Stimulated activated CD4-positive, alpha-beta T cell treated with anti-CD3 and anti-CD28 coated beads, Interleukin-2, amount 100 ng/mL, for 24 hours (primary cell): ENCODE measurements around the gene THBS1.
A peak's percentile ranks its signal among the peaks of the same experiment; 100 is the strongest.

ENCODE experiments used
- DNase-seq, 2 donors: peaks; one replicate each; pipeline ENCODE4 v3.0.0-alpha.2; 2020

THBS1 gene

DNA sequence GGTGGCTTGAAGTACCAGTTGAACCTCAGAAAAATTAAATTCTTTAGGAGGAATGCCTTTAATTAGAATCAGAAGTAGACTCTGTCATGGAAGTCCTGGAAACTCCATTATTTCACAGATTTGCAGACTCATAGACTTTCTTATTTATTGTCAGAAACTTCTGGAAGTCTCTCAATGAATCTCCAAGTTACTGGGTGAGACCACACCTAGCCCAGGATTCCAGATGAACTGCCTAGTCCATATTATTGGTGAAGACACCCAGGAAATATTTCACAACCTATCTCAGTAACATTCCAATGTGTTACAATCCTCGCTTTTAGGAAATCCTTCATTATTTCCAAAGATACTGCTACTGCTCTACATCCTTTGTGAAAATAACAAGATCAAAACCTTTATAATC is 6.5 kb upstream of the THBS1 start:
- DNase-seq: no peak

GRCh38 chr15:39575180-39575579 is 5.7 kb upstream of the THBS1 start:
- DNase-seq: no peak

DNA sequence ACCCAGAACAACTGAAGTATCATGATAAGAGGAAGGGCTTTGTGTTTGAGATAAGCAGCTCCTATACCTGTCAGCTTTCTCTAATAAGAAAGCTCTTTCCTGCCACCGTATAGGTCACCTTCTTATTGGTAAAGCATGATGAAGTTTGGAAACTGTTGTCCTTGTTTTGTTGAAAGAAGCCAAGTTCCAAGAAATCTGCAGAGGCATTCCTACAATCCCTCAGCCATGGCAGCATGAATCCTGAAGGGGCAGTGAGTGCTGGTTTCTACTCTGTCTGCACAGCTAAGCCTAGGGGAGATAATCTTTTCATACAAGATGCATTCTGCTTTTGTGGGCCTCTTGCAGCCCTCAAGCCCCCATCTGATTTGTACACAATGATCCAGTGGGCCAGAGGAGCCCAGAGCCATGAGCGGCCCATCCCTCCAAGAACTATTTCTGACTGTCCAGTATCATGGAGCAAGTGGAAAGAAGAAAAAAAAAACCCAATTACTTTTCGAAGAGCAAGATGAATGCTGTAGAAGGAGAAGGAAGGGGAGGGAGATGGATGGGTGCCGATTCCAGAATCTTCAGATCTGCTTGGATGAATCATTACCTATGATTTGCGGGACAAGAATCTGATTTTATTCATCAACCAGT is 1.9 kb upstream of the THBS1 start:
- DNase-seq: no peak

GRCh38 chr15:39579487-39580116 is 1.3 kb upstream of the THBS1 start:
- DNase-seq: no peak

DNA sequence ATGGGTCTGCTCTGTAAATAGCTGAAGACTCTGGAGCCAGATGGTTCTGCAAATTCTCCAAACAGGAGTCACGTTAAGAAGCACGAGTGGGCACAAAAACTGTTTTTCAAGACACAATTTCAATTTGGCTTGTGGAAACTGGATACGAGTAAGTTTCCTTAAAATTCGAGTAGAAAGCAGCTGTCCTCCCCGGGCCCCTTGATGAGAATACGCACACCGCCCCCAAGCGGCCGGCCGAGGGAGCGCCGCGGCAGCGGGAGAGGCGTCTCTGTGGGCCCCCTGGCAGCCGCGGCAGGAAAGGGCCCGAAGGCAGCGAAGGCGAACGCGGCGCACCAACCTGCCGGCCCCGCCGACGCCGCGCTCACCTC is 778 bp upstream of the THBS1 start:
- peak; percentile 88 to 95 for DNase-seq

GRCh38 chr15:39581242-39581792 is 438 bp downstream of the THBS1 start:
- no peak for DNase-seq

DNA sequence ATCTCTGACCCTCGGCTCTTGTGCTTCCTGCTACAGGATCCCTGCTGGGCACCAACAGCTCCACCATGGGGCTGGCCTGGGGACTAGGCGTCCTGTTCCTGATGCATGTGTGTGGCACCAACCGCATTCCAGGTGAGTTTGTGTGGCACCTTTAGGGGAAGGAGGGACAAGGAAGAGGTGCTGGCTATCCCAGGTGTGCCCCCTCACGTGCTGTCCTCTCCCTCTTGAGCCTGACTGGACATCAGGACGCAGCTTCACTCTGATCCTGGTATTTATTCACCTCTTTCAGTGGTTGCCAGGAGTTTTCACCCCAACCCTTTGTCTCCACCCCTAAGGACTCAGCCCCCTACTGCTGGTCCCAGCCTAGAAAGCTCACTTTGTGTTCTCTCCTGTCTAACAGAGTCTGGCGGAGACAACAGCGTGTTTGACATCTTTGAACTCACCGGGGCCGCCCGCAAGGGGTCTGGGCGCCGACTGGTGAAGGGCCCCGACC is 960 bp downstream of the THBS1 start:
- DNase-seq: no peak

DNA sequence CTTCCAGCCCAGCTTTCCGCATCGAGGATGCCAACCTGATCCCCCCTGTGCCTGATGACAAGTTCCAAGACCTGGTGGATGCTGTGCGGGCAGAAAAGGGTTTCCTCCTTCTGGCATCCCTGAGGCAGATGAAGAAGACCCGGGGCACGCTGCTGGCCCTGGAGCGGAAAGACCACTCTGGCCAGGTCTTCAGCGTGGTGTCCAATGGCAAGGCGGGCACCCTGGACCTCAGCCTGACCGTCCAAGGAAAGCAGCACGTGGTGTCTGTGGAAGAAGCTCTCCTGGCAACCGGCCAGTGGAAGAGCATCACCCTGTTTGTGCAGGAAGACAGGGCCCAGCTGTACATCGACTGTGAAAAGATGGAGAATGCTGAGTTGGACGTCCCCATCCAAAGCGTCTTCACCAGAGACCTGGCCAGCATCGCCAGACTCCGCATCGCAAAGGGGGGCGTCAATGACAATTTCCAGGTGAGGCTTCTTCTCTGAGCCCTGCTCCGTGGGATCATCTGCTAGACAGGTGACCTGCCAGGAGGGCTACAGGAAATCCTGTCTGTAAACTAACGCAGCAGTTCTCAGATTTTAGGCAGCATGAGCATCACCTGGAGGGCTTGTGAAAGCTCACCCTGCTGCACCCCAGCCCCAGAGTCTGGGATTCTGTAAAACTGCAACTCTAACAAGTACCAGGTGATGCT is 1.6 kb downstream of the THBS1 start:
- no peak for DNase-seq

DNA sequence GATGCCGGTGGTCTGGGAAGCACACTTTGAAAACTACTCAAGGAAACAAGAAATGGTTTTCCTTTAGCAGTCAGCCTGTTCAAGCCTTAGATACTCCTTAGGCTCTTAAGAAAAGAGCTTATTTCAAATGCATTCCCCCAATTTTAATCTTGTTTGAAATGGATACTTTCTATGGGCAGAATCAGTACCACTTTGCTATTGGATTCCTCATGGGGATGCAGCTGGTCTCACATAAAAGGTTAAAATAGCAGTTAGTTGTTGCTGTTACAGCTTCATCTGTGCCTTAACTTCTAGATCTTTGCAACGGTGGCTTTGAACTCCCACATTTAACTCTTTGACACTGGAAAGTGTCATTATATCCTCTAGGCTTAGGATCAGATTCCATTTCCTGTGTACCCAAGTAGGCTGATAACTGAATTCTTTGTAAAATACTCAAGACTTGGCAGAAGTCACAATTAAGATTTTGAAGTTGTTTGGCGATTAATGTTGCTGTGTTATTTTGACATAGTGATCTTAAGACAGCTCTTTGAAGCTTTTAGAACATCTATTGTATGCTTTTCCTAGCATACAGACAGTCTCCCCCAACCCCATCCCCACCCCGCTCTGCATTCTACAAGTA is 2.2 kb downstream of the THBS1 start:
- no peak for DNase-seq

- peak; percentile 33 to 39 for DNase-seq
These were observed 2.9 kb downstream of the THBS1 start for GRCh38 chr15:39583596-39584265.

DNA sequence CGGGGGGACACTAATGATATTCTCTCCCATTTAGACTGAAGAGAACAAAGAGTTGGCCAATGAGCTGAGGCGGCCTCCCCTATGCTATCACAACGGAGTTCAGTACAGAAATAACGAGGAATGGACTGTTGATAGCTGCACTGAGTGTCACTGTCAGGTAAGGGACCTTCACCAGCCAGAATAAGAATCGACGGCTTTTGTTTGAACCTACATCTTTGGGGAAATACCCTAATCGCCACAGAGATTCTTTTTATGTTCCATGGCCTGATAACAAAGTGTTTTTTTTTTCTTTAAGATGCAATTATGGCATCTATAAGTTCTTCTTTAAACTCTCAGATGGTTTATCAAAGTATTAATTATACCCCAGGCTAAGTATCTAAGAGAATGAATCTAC is 3.4 kb downstream of the THBS1 start:
- DNase-seq: no peak

- DNase-seq: no peak
These were observed 3.9 kb downstream of the THBS1 start for GRCh38 chr15:39584662-39585388.

DNA sequence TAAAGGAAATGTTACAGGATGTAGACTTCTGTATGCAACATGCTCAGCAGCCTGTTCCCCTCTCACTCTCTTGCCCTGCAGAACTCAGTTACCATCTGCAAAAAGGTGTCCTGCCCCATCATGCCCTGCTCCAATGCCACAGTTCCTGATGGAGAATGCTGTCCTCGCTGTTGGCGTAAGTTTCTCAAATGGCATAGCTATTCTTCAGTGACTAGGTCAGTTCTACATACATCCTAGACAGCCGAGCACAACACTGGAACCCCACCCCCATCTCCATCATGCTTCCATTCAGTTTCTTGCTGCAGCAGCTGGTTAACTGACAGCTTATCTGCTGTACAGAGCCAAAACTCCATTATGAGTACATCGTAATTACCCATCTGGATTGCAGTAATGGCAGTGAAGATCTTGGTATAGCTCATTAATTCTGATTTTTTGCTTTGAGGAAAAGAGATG is 4.5 kb downstream of the THBS1 start:
- DNase-seq: no peak

GRCh38 chr15:39585871-39586301 is 5.0 kb downstream of the THBS1 start:
- DNase-seq: no peak

DNA sequence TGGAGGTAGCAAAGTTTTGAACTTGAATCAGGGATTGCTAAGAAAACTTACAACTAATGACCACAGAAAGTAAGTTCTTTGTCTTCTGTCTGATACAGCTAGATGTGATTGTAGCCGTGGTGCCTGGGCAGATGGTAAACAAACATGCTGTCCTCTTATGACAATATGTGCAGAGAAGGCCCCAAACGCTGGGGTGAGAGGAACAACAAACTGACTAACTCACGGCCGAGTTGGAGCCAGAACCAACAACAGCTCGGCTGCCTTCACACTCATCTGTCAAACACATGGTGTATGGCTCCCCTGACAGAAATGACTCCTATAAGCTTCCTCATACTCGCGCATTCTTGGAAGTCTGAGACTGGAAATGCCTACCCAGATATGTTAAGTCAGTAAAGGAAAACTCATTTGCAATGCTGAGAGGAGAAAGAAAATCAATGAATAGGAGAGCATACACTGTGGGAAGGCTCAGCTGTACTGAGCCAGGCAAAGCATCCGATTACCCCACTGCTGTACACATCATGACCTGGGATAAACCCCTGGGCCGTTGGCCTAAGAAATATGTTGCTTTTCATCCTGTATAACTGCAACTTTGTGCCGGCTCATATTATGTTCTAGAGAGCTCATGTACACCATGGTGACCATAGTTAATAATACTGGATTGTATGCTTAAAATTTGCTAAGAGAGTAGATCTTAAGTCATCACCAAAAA is 5.7 kb downstream of the THBS1 start:
- no peak for DNase-seq

DNA sequence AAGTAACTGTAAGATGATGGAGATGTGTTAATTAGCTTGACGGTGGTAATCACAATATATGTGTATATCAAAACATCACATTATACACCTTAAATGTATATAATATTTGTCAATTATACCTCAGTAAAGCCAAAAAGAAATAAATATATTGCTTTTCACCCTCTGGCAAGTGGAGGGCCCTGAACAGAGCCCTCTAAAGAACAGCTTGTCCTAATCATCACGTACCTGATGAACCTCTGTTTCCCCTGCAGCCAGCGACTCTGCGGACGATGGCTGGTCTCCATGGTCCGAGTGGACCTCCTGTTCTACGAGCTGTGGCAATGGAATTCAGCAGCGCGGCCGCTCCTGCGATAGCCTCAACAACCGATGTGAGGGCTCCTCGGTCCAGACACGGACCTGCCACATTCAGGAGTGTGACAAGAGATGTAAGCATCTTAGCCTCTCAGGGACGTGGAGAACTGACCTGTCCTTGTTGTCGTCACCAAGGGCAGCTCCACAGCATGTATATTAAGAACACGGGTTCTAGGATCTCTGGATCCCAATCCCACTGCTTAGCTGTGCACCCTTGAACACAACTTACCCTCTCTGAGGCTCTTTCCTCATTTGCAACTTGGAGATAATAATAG is 6.3 kb downstream of the THBS1 start:
- DNase-seq: no peak

DNA sequence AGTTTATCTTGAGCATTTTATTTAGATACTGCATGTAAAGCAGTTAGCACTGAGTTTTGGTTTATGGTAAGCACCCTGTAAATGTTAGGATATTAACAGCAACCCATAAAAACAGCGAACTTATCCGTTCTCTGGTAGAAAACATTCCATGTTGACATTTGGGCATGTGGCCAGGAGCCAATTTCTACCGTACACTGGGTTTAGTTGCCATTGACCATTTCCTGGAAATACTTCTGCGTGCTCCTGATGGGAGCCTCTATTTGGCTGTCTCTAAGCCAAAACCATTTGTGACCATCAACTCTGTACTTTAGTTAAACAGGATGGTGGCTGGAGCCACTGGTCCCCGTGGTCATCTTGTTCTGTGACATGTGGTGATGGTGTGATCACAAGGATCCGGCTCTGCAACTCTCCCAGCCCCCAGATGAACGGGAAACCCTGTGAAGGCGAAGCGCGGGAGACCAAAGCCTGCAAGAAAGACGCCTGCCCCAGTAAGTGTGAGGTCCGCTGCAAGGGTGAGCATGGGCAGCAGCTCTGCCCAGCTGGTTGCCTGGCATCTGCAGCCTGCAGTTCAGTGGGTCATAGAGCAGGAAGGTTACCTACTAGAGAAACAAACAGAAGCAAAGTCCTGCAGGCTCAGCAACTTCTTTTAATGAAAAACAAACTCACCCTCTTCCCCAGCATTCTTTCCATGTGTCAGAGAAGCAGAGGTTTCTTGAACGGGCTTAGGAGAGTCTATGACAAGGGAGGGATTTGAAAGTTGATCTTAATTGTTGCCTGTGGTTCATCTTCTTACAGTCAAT is 7.1 kb downstream of the THBS1 start:
- DNase-seq: no peak

DNA sequence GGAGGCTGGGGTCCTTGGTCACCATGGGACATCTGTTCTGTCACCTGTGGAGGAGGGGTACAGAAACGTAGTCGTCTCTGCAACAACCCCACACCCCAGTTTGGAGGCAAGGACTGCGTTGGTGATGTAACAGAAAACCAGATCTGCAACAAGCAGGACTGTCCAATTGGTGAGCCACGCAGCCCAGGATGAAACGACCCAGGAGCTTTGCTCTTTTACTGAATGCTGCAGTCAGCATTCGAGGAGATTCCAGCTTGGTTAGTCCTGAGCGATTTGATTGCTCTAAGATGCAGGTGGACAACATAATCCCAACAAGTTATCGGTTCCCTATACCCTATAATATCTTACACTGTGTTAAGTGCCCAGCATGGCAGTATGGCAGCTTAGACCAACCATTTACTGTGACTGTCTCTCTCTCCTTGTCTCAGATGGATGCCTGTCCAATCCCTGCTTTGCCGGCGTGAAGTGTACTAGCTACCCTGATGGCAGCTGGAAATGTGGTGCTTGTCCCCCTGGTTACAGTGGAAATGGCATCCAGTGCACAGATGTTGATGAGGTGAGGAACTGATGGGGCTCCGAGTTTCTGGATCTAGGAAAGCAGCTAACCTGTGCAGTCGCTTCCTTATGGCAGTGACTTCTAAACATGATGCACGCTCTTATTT is 7.8 kb downstream of the THBS1 start:
- DNase-seq: no peak

GRCh38 chr15:39589193-39589814 is 8.4 kb downstream of the THBS1 start:
- DNase-seq: no peak
